Transverse colon (tissue), 3 donors: Measurements from ENCODE around the gene NUP210.

Experiments used
- POLR2A ChIP-seq: fragments of 450-650 bp; IDR thresholded peaks from one replicate; pipeline ENCODE4 v1.6.1; 2016; ENCODE audit warnings: antibody characterized with exemption, mild to moderate bottlenecking, moderate library complexity
- TF ChIP-seq, protein P1 (sequence below), 5 experiments: fragments of 200-600 bp in 3 of 5; fragments of 450-650 bp in 2 of 5; sonication (generic) in 3 of 5; IDR thresholded peaks; 1 replicate in 2 of 5; 2 replicates in 3 of 5; pipeline ENCODE4 v1.5.1; 2016 to 2017; ENCODE audit warnings: antibody characterized with exemption in 5 of 5, inconsistent platforms in 3 of 5, mild to moderate bottlenecking in 2 of 5, moderate library complexity in 1 of 5

- TF ChIP-seq, protein P1, sequence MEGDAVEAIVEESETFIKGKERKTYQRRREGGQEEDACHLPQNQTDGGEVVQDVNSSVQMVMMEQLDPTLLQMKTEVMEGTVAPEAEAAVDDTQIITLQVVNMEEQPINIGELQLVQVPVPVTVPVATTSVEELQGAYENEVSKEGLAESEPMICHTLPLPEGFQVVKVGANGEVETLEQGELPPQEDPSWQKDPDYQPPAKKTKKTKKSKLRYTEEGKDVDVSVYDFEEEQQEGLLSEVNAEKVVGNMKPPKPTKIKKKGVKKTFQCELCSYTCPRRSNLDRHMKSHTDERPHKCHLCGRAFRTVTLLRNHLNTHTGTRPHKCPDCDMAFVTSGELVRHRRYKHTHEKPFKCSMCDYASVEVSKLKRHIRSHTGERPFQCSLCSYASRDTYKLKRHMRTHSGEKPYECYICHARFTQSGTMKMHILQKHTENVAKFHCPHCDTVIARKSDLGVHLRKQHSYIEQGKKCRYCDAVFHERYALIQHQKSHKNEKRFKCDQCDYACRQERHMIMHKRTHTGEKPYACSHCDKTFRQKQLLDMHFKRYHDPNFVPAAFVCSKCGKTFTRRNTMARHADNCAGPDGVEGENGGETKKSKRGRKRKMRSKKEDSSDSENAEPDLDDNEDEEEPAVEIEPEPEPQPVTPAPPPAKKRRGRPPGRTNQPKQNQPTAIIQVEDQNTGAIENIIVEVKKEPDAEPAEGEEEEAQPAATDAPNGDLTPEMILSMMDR (IDR thresholded peaks at IDR 0.05), result no peak
- TF ChIP-seq POLR2A, result no peak
Measured at GRCh38 chr3:13371100-13372075, 48.7 kb downstream of the NUP210 start.
